GM12878 (cell line): ENCODE data around the gene ZNF280D. TPM values are rescaled to one million over a fixed set of nuclear protein-coding genes. Genes with fewer than 3 reads are reported as not detected.

Experiments used
- ATAC-seq: fragments of 200-7000 bp; cut with Tn5 transposase; 3 replicates; pipeline ENCODE4 v1.9.1; 2020; ENCODE audit warnings: mild to moderate bottlenecking, moderate library complexity
- BruUV-seq: library from RNA; stranded (reverse); fragments of 400-500 nt; replicated peaks from 2 replicates; lab custom pipeline; 2021; lab: Mats Ljungman, UMichigan
- CTCF ChIA-PET: fragments of 300-600 bp; sonication (Branson Sonifier 250); formaldehyde crosslinking; extraction: SDS; loops from one replicate; lab custom pipeline; 2021; ENCODE audit warnings: inconsistent platforms; lab: Yijun Ruan, JAX
- POLR2A ChIA-PET: fragments of 350-600 bp; formaldehyde crosslinking; extraction: SDS; loops from one replicate; lab custom pipeline; 2021; ENCODE audit warnings: inconsistent platforms; lab: Charles Lee
- RAD21 ChIA-PET: fragments of 300-600 bp; sonication (Branson Sonifier 250); formaldehyde crosslinking; loops from one replicate; lab custom pipeline; 2023; ENCODE audit warnings: antibody characterized with exemption; ENCODE audit not compliant: unreplicated experiment; lab: Charles Lee
- SMC1A ChIA-PET: fragments of 300-600 bp; sonication (Branson Sonifier 250); formaldehyde crosslinking; loops from one replicate; lab custom pipeline; 2023; ENCODE audit not compliant: unreplicated experiment, uncharacterized antibody; lab: Charles Lee
- DNase-seq: peaks from one replicate; pipeline ENCODE4 v3.0.0-alpha.2; 2011; ENCODE audit warnings: low read depth, low spot score
- FAIRE-seq: peaks from 3 replicates; lab custom pipeline; 2011; peaks lifted over from hg19 to GRCh38; lab: Jason Lieb, UNC
- H2AFZ ChIP-seq: 2 replicates; pipeline ENCODE4 v1.6.0; 2011; ENCODE audit warnings: low read depth, low read length, control low read depth; ENCODE audit not compliant: control insufficient read depth
- H3K27ac ChIP-seq: 2 replicates; pipeline ENCODE4 v1.5.1; 2011; ENCODE audit warnings: control low read depth; ENCODE audit not compliant: control insufficient read depth, insufficient read depth
- H3K27me3 ChIP-seq, 2 experiments: replicated peaks in 1 of 2; 2 replicates each; pipeline versions ENCODE4 v1.6.0 to v1.6.1; 2011; ENCODE audit warnings: low read length in 1 of 2; ENCODE audit not compliant: control insufficient read depth in 2 of 2, insufficient read depth in 2 of 2
- H3K36me3 ChIP-seq, 2 experiments: 2 replicates each; pipeline ENCODE4 v1.5.1; 2011; ENCODE audit warnings: low read length in 1 of 2; ENCODE audit not compliant: control insufficient read depth in 2 of 2, insufficient read depth in 2 of 2
- H3K4me1 ChIP-seq: 2 replicates; pipeline ENCODE4 v1.6.1; 2011; ENCODE audit warnings: mild to moderate bottlenecking, low read length, moderate library complexity, mixed read lengths; ENCODE audit not compliant: control insufficient read depth, insufficient read depth
- H3K4me2 ChIP-seq: 2 replicates; pipeline ENCODE4 v1.6.0; 2011; ENCODE audit warnings: control low read depth; ENCODE audit not compliant: control insufficient read depth, insufficient read depth
- H3K4me3 ChIP-seq: fragments of 200-600 bp; sonication (generic); 2 replicates; pipeline ENCODE4 v1.5.1; 2016
- H3K79me2 ChIP-seq: 2 replicates; pipeline ENCODE4 v1.6.0; 2011; ENCODE audit warnings: low read length; ENCODE audit not compliant: control insufficient read depth, insufficient read depth
- H3K9ac ChIP-seq: 2 replicates; pipeline ENCODE4 v1.8.0; 2011; ENCODE audit warnings: low read length, control low read depth, mixed read lengths; ENCODE audit not compliant: control insufficient read depth, insufficient read depth
- H3K9me3 ChIP-seq: replicated peaks from 3 replicates; pipeline ENCODE4 v1.5.1; 2011; ENCODE audit warnings: mild to moderate bottlenecking, low read length; ENCODE audit not compliant: control insufficient read depth, insufficient read depth
- H4K20me1 ChIP-seq: 2 replicates; pipeline ENCODE4 v1.6.0; 2011; ENCODE audit not compliant: control insufficient read depth, insufficient read depth
- BACH1 ChIP-seq: fragments of 450-650 bp; IDR thresholded peaks from 2 replicates; pipeline ENCODE4 v1.6.1; 2017; ENCODE audit warnings: mild to moderate bottlenecking, borderline replicate concordance
- CEBPB ChIP-seq, 2 experiments: fragments of 150-350 bp in 1 of 2; IDR thresholded peaks; 2 replicates each; pipeline ENCODE4 v1.6.1; 2012 to 2014; ENCODE audit warnings: low read depth in 2 of 2, low read length in 2 of 2, borderline replicate concordance in 1 of 2, inconsistent platforms in 1 of 2
- CHD2 ChIP-seq: IDR thresholded peaks from 2 replicates; pipeline ENCODE4 v1.6.1; 2011; ENCODE audit warnings: low read depth, low read length, improper control_type of control experiment, borderline replicate concordance
- CREM ChIP-seq: IDR thresholded peaks from 2 replicates; pipeline ENCODE4 v1.6.1; 2014; ENCODE audit warnings: antibody characterized with exemption, low read depth
- DPF2 ChIP-seq: fragments of 450-650 bp; IDR thresholded peaks from 2 replicates; pipeline ENCODE4 v1.6.1; 2017; ENCODE audit warnings: mild to moderate bottlenecking
- EED ChIP-seq: sonication (generic); IDR thresholded peaks from 2 replicates; pipeline ENCODE4 v1.6.1; 2016; ENCODE audit warnings: antibody characterized with exemption, low read depth
- IRF5 ChIP-seq: fragments of 450-650 bp; IDR thresholded peaks from 2 replicates; pipeline ENCODE4 v1.6.1; 2017; ENCODE audit warnings: borderline replicate concordance
- KDM1A ChIP-seq: fragments of 200-600 bp; sonication (generic); IDR thresholded peaks from 2 replicates; pipeline ENCODE4 v1.6.1; 2016; ENCODE audit warnings: borderline replicate concordance
- LARP7 ChIP-seq: fragments of 450-650 bp; IDR thresholded peaks from 2 replicates; pipeline ENCODE4 v1.6.1; 2017; ENCODE audit warnings: mild to moderate bottlenecking
- MEF2B ChIP-seq: fragments of 450-650 bp; IDR thresholded peaks from 2 replicates; pipeline ENCODE4 v1.6.1; 2018; ENCODE audit warnings: mild to moderate bottlenecking, moderate library complexity; ENCODE audit not compliant: partially characterized antibody, poor library complexity, severe bottlenecking
- MTA3 ChIP-seq: IDR thresholded peaks from 2 replicates; pipeline ENCODE4 v1.6.1; 2012; ENCODE audit warnings: low read length, inconsistent platforms, borderline replicate concordance
- NR2C2 ChIP-seq: IDR thresholded peaks from 2 replicates; pipeline ENCODE4 v1.6.1; 2011; ENCODE audit warnings: borderline replicate concordance, low read depth; ENCODE audit not compliant: control insufficient read depth, insufficient read length
- RCOR1 ChIP-seq: conservative IDR thresholded peaks from 2 replicates; pipeline ENCODE4 v1.6.1; 2012; ENCODE audit warnings: low read depth, low read length, improper control_type of control experiment
- TBL1XR1 ChIP-seq: IDR thresholded peaks from 2 replicates; pipeline ENCODE4 v1.6.1; 2012; ENCODE audit warnings: low read depth, low read length, improper control_type of control experiment
- TCF3 ChIP-seq: IDR thresholded peaks from 2 replicates; pipeline ENCODE4 v1.6.1; 2012; ENCODE audit warnings: low read depth, mild to moderate bottlenecking, low read length, borderline replicate concordance; ENCODE audit not compliant: insufficient read depth
- WGBS: methylation state at CpG from one replicate; pipeline ENCODE4 v1.1.6; 2016; ENCODE audit warnings: low lambda C conversion rate; ENCODE audit not compliant: insufficient replicate concordance, insufficient coverage; ENCODE audit errors: missing lambda C conversion rate; 5-methylcytosine and 5-hydroxymethylcytosine counted together
- in situ Hi-C: fragments of 300-500 bp; cut with MboI; formaldehyde crosslinking; loops from 9 replicates; pipeline ENCODE4 v1.14.3; 2018; ENCODE audit warnings: mixed read lengths
- intact Hi-C: fragments of 100-400 bp; cut with micrococcal nuclease; formaldehyde crosslinking; loops from one replicate; pipeline ENCODE4 v1.14.2; 2022; ENCODE audit not compliant: unreplicated experiment
- polyA plus RNA-seq, 11 experiments: library from polyadenylated mRNA; depleted of rRNA in 4 of 11; unstranded in 6 of 11; stranded (reverse) in 5 of 11; fragments of >200 nt; fragmentation: Nextera tagmentation in 4 of 11; fragmentation: Illumina TruSeq in 1 of 11; extraction: Ambion mirVana in 4 of 11; extraction: Trizol in 1 of 11; gene quantifications; 1 replicate in 1 of 11; 2 replicates in 10 of 11; pipeline versions ENCODE4 v1.2.1 to v1.2.3, GENCODE V29; 2011 to 2016; ENCODE audit warnings: inconsistent platforms in 2 of 11, missing spikeins in 2 of 11, low read depth in 1 of 11
- total RNA-seq, 4 experiments: library from RNA; depleted of rRNA in 3 of 4; stranded (reverse); fragments of >200 nt in 3 of 4; fragmentation: Illumina TruSeq in 1 of 4; extraction: Trizol in 1 of 4; gene quantifications; 2 replicates each; pipeline versions ENCODE4 v1.2.1 to v1.2.3, GENCODE V29; 2013 to 2021
- TF ChIP-seq, protein P1 (sequence below): fragments of 450-650 bp; IDR thresholded peaks from 2 replicates; pipeline ENCODE4 v1.6.1; 2017; ENCODE audit warnings: antibody characterized with exemption, mild to moderate bottlenecking, moderate library complexity
- TF ChIP-seq, protein P2 (sequence below): IDR thresholded peaks from 2 replicates; pipeline ENCODE4 v1.6.1; 2012; ENCODE audit warnings: low read depth, low read length, improper control_type of control experiment

ZNF280D gene
- total and polyA plus RNA-seq, 10 of the 15 experiments (the other 5 are each of a cell fraction or from before 2014, with no cell fraction given): 5.6 to 18.6 (median 8.6) TPM

DNA sequence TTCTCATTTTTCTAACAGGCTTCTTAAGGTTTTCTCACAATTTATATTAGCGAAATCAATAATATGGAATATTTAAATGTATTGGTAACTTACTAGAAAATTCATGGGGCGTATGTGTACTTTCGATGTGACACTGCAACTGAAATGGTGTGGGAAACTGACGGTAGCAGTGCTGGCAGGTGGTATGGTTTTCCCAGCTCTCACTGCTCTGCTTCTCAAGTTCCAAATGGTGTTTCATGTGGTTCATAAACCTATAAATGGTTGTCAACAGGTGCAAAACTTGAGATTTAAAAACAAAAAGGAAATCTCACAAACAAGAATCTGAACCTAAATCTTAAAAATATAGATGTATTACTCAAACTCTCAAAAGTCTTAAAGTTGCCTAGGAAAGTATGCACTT, 54.7 kb downstream of the ZNF280D start (continued):
- TF ChIP-seq LARP7 (no peak), TBL1XR1 (no peak), TCF3 (no peak)
- TF ChIP-seq, all 136 proteins: peak for 0

- SMC1A ChIA-PET: interaction anchor here (1.1 kb wide), 1 partner anchor 9 kb away, joined by 3 read pairs; no protein-coding TSS in a partner anchor
- H3K4me1 ChIP-seq: no peaks in the 10 kb centered on the region
- 100% methylated on average over 1 of the region's 1 CpG for WGBS
- no peaks in the 10 kb centered on the region; a peak in 1 of 4 replicates for H3K36me3 ChIP-seq
- in situ Hi-C loops: no loop called here
- no peaks in the 10 kb centered on the region for H3K79me2 ChIP-seq
- H3K27me3 ChIP-seq: no peaks in the 10 kb centered on the region
- RAD21 ChIA-PET: interaction anchor here (0.8 kb wide), 1 partner anchor 70 kb away, joined by 3 read pairs; no protein-coding TSS in a partner anchor
- FAIRE-seq (no peak), ATAC-seq (no peak), DNase-seq (no peak)
- no peak overlapping the region for H2AFZ ChIP-seq
- CTCF ChIA-PET: interaction anchor here (0.6 kb wide), 1 partner anchor 1733 kb away, joined by 3 read pairs; no protein-coding TSS in a partner anchor
- no peak overlapping the region for H3K4me3 ChIP-seq
- no peaks in the 10 kb centered on the region for H3K9me3 ChIP-seq
- BruUV-seq: no TSS peak
- POLR2A ChIA-PET: no interaction called here
- H4K20me1 ChIP-seq: no peaks in the 10 kb centered on the region
- intact Hi-C loops: no loop called here
- H3K9ac ChIP-seq: no peak overlapping the region
- H3K4me2 ChIP-seq: no peak overlapping the region
- no peak overlapping the region for H3K27ac ChIP-seq
- no peak for TF ChIP-seq MTA3
- TF ChIP-seq, protein P1, sequence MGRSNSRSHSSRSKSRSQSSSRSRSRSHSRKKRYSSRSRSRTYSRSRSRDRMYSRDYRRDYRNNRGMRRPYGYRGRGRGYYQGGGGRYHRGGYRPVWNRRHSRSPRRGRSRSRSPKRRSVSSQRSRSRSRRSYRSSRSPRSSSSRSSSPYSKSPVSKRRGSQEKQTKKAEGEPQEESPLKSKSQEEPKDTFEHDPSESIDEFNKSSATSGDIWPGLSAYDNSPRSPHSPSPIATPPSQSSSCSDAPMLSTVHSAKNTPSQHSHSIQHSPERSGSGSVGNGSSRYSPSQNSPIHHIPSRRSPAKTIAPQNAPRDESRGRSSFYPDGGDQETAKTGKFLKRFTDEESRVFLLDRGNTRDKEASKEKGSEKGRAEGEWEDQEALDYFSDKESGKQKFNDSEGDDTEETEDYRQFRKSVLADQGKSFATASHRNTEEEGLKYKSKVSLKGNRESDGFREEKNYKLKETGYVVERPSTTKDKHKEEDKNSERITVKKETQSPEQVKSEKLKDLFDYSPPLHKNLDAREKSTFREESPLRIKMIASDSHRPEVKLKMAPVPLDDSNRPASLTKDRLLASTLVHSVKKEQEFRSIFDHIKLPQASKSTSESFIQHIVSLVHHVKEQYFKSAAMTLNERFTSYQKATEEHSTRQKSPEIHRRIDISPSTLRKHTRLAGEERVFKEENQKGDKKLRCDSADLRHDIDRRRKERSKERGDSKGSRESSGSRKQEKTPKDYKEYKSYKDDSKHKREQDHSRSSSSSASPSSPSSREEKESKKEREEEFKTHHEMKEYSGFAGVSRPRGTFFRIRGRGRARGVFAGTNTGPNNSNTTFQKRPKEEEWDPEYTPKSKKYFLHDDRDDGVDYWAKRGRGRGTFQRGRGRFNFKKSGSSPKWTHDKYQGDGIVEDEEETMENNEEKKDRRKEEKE: no peak
- no peak for TF ChIP-seq CREM
- TF ChIP-seq KDM1A: no peak
- no peak for TF ChIP-seq IRF5
- no peak for TF ChIP-seq DPF2
- TF ChIP-seq RCOR1: no peak
- TF ChIP-seq CEBPB (IDR thresholded peaks at IDR 0.05; ENCODE audit: borderline replicate concordance in 1 of 2, low read depth in 2 of 2, low read length in 2 of 2): no peak
- no peak for TF ChIP-seq EED
- no peak for TF ChIP-seq CHD2
- no peak for TF ChIP-seq BACH1
- TF ChIP-seq NR2C2: no peak
- TF ChIP-seq MEF2B: no peak
- TF ChIP-seq, protein P2, sequence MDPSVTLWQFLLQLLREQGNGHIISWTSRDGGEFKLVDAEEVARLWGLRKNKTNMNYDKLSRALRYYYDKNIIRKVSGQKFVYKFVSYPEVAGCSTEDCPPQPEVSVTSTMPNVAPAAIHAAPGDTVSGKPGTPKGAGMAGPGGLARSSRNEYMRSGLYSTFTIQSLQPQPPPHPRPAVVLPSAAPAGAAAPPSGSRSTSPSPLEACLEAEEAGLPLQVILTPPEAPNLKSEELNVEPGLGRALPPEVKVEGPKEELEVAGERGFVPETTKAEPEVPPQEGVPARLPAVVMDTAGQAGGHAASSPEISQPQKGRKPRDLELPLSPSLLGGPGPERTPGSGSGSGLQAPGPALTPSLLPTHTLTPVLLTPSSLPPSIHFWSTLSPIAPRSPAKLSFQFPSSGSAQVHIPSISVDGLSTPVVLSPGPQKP: no peak
Measured at GRCh38 chr15:56677271-56677670, 56.0 kb downstream of the ZNF280D start.
